ENCODE results near the gene NPFF. TPM values are rescaled to one million over a fixed set of nuclear protein-coding genes. Genes with fewer than 3 reads are reported as not detected.

The NPFF gene
- total and polyA plus RNA-seq, 2 donors (not counting 3 experiments of a cell fraction or from before 2014, with no cell fraction given), result not detected

DNA sequence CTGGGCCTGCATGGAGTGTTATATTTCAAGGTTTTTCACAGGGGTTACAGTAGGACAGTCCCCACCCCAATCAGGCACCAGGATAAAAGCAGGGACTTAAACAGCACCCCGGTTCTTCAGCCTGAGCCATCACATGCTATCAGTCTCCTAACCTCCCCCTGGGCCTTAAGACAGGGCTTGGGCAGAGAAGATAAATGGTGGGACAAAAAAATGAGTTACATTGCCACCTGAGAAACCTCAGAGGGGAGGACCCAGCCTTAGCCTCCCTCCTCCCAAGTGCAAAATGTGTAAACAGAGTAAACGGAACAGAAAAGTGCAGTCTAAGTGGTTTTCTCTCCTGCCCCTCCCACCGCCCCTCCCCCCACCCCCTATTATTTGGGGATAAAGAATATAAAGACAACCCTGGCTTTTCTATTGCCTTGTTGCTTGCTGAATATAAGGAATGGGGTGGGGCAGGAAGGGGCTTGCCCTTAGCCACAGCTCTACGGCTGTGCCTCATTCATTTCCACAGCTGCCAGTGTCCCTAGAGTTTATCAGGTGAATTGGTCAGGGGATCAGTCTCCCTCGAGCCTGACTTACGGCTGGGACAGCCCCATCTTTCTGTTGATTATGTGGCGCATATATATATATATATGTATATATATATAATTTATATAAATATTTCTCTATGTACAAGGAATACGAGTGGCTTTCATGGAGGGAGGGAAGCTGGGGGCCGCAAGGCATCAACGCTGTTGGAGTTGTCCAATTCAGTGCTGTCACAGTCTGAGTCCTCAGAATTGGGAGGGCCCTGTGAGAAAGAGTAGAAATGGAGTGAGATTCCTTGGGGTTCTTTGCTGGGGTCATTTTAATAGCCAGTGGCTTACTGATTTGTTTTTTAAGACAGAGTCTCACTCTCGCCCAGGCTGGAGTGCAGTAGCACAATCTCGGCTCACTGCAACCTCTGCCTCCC lies 26.5 kb downstream of the NPFF start:
- Histone ChIP-seq H3K27ac (ENCODE audit: insufficient read depth, low read depth, low read length) (no peak overlapping the region), H3K4me2 (ENCODE audit: insufficient read depth, low read length) (no peak overlapping the region), H2AFZ (ENCODE audit: low read depth, low read length) (no peak overlapping the region), H3K36me3 (ENCODE audit: control insufficient read depth in 2 of 2, extremely low read depth in 1 of 2, insufficient read depth in 2 of 2, low read length in 2 of 2) (peaks cover 41 to 62% of the 10 kb centered on the region in 2 experiments), H3K4me1 (ENCODE audit: control insufficient read depth, extremely low read depth, insufficient read depth, low read length) (no peaks in the 10 kb centered on the region), H3K9ac (replicated peaks; ENCODE audit: extremely low read depth, insufficient read depth, low read length) (no peak overlapping the region), H3K9me1 (replicated peaks; ENCODE audit: control insufficient read depth, extremely low read depth, insufficient read depth, low read length) (no peaks in the 10 kb centered on the region), H3K27me3 (ENCODE audit: control insufficient read depth in 2 of 2, insufficient read depth in 2 of 2, low read length in 2 of 2) (no peaks in the 10 kb centered on the region), H3K9me3 (replicated peaks; ENCODE audit: control insufficient read depth, insufficient read depth, low read length) (no peaks in the 10 kb centered on the region), H3K4me3 (replicated peaks in 1 of 3; ENCODE audit: insufficient read depth in 1 of 3, low read depth in 1 of 3, low read length in 3 of 3) (no peak overlapping the region), H4K20me1 (replicated peaks; ENCODE audit: control insufficient read depth, extremely low read depth, insufficient read depth, low read length) (peaks cover 6% of the 10 kb centered on the region), H3K79me2 (ENCODE audit: control insufficient read depth, insufficient read depth, low read length) (peaks cover 14% of the 10 kb centered on the region)
- no peak for FAIRE-seq
- CTCF ChIA-PET, result interaction anchor here (1.0 to 3.6 kb wide), 6 partner anchors 8 to 136 kb away, joined by 3 to 32 read pairs (median 6); no protein-coding TSS in a partner anchor
- intact Hi-C loops (cut with micrococcal nuclease) (no loop called here), dilution Hi-C loops (cut with MboI; ENCODE audit: extremely low pct_ligation_motif_present, low sequenced_read_pairs) (no loop called here)
- TF ChIP-seq POLR2A (IDR thresholded peaks at IDR 0.05; ENCODE audit: low read depth, low read length), result peak; percentile 23
- TF ChIP-seq JUN (IDR thresholded peaks at IDR 0.05; ENCODE audit: borderline replicate concordance, insufficient read depth, insufficient read length, low read depth), result no peak
- TF ChIP-seq, protein P1, sequence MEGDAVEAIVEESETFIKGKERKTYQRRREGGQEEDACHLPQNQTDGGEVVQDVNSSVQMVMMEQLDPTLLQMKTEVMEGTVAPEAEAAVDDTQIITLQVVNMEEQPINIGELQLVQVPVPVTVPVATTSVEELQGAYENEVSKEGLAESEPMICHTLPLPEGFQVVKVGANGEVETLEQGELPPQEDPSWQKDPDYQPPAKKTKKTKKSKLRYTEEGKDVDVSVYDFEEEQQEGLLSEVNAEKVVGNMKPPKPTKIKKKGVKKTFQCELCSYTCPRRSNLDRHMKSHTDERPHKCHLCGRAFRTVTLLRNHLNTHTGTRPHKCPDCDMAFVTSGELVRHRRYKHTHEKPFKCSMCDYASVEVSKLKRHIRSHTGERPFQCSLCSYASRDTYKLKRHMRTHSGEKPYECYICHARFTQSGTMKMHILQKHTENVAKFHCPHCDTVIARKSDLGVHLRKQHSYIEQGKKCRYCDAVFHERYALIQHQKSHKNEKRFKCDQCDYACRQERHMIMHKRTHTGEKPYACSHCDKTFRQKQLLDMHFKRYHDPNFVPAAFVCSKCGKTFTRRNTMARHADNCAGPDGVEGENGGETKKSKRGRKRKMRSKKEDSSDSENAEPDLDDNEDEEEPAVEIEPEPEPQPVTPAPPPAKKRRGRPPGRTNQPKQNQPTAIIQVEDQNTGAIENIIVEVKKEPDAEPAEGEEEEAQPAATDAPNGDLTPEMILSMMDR (IDR thresholded peaks at IDR 0.05; ENCODE audit: extremely low read depth in 1 of 2, insufficient read depth in 1 of 2, low read depth in 1 of 2, low read length in 2 of 2), result no peak
- no peak for TF ChIP-seq POLR2AphosphoS5 (IDR thresholded peaks at IDR 0.05; ENCODE audit: insufficient read depth, low read depth, low read length)
- POLR2A ChIA-PET, result interaction anchor here (0.6 to 1.9 kb wide), 3 partner anchors 20 to 379 kb away, joined by 4 to 8 read pairs (median 4); partner anchors contain the start of gene TARBP2
- DNase-seq (ENCODE audit: low read depth, low spot score), result no peak
- BruUV-seq (replicated peaks), result no TSS peak

Measured in endothelial cell of umbilical vein (primary cell).